BLaER1 (cell line): ENCODE results near the gene CNTNAP5.

ENCODE experiments used
- H3K27ac ChIP-seq: shearing (Covaris generic); formaldehyde crosslinking; 2 replicates; pipeline ENCODE4 v1.8.1; 2022
- H3K27me3 ChIP-seq: shearing (Covaris generic); formaldehyde crosslinking; 2 replicates; pipeline ENCODE4 v1.8.1; 2022
- H3K36me3 ChIP-seq: shearing (Covaris generic); formaldehyde crosslinking; 2 replicates; pipeline ENCODE4 v1.8.1; 2022
- H3K4me1 ChIP-seq: shearing (Covaris generic); formaldehyde crosslinking; 2 replicates; pipeline ENCODE4 v1.8.1; 2022
- H3K4me2 ChIP-seq: shearing (Covaris generic); formaldehyde crosslinking; 2 replicates; pipeline ENCODE4 v1.8.1; 2022
- H3K4me3 ChIP-seq: shearing (Covaris generic); formaldehyde crosslinking; 2 replicates; pipeline ENCODE4 v1.8.1; 2022
- H3K9ac ChIP-seq: shearing (Covaris generic); formaldehyde crosslinking; 2 replicates; pipeline ENCODE4 v1.8.1; 2022
- H3K9me3 ChIP-seq: shearing (Covaris generic); formaldehyde crosslinking; 2 replicates; pipeline ENCODE4 v1.8.1; 2022
- H4K20me1 ChIP-seq: shearing (Covaris generic); formaldehyde crosslinking; 2 replicates; pipeline ENCODE4 v1.8.1; 2022
- Cebpa-rat ChIP-seq: shearing (Covaris generic); IDR thresholded peaks from 2 replicates; pipeline ENCODE4 v1.8.1; 2022

CNTNAP5 gene

GRCh38 chr2:124547700-124548099, 522.6 kb downstream of the CNTNAP5 start:
- no peak for TF ChIP-seq Cebpa-rat
- no peaks in the 10 kb centered on the region for H3K9me3 ChIP-seq
- no peaks in the 10 kb centered on the region for H4K20me1 ChIP-seq
- no peak overlapping the region for H3K4me2 ChIP-seq
- H3K9ac ChIP-seq, result no peak overlapping the region
- no peaks in the 10 kb centered on the region for H3K27me3 ChIP-seq
- H3K4me1 ChIP-seq, result no peaks in the 10 kb centered on the region
- H3K36me3 ChIP-seq, result no peaks in the 10 kb centered on the region
- H3K27ac ChIP-seq, result no peak overlapping the region
- H3K4me3 ChIP-seq, result no peak overlapping the region

- Histone ChIP-seq H3K4me3 (no peak overlapping the region), H3K27me3 (no peaks in the 10 kb centered on the region), H3K4me2 (no peak overlapping the region), H3K9me3 (no peaks in the 10 kb centered on the region), H3K36me3 (no peaks in the 10 kb centered on the region), H3K27ac (no peak overlapping the region), H3K4me1 (no peaks in the 10 kb centered on the region), H4K20me1 (no peaks in the 10 kb centered on the region), H3K9ac (no peak overlapping the region)
- no peak for TF ChIP-seq Cebpa-rat
Observed at GRCh38 chr2:124558277-124558905, 533.3 kb downstream of the CNTNAP5 start.

DNA sequence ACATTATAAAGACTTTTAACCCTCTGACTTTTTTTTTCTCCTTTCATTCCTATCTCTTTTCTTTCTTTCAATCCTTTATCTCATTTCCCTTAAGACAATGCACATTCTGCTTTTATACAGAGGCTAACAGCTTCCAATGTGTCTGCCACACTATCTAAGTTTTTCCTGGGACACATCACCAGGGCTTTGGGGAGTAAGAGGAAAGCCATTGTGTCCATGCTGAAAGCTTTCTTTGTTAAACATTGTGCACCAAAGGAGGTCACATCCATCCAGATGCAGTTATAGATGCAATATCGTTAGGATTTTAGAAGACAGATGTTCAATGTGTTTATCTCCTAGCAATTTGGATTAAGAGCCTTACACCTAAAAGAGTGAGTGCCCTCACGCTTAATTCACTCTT, 534.1 kb downstream of the CNTNAP5 start:
- Histone ChIP-seq H3K4me2 (no peak overlapping the region), H3K9ac (no peak overlapping the region), H3K36me3 (no peaks in the 10 kb centered on the region), H3K27ac (no peak overlapping the region), H4K20me1 (no peaks in the 10 kb centered on the region), H3K27me3 (no peaks in the 10 kb centered on the region), H3K4me3 (no peak overlapping the region), H3K4me1 (no peaks in the 10 kb centered on the region), H3K9me3 (no peaks in the 10 kb centered on the region)
- TF ChIP-seq Cebpa-rat, result no peak

GRCh38 chr2:124560592-124561112, 535.6 kb downstream of the CNTNAP5 start:
- no peaks in the 10 kb centered on the region for H4K20me1 ChIP-seq
- no peaks in the 10 kb centered on the region for H3K27me3 ChIP-seq

GRCh38 chr2:124561486-124561885, 536.4 kb downstream of the CNTNAP5 start:
- TF ChIP-seq Cebpa-rat, result no peak
- Histone ChIP-seq H3K27ac (no peak overlapping the region), H3K4me2 (no peak overlapping the region), H3K9ac (no peak overlapping the region), H4K20me1 (no peaks in the 10 kb centered on the region), H3K27me3 (no peaks in the 10 kb centered on the region), H3K4me1 (no peaks in the 10 kb centered on the region), H3K36me3 (no peaks in the 10 kb centered on the region), H3K9me3 (no peaks in the 10 kb centered on the region), H3K4me3 (no peak overlapping the region)

More at GRCh38 chr2:124560592-124561112, 535.6 kb downstream of the CNTNAP5 start:
- Histone ChIP-seq H3K36me3 (no peaks in the 10 kb centered on the region), H3K4me1 (no peaks in the 10 kb centered on the region), H3K4me2 (no peak overlapping the region), H3K9me3 (no peaks in the 10 kb centered on the region), H3K27ac (no peak overlapping the region), H3K9ac (no peak overlapping the region), H3K4me3 (no peak overlapping the region)
- no peak for TF ChIP-seq Cebpa-rat

- no peak overlapping the region for H3K9ac ChIP-seq
- H3K4me1 ChIP-seq, result no peaks in the 10 kb centered on the region
- no peaks in the 10 kb centered on the region for H3K27me3 ChIP-seq
- H3K27ac ChIP-seq, result no peak overlapping the region
- H3K9me3 ChIP-seq, result no peaks in the 10 kb centered on the region
- H3K4me2 ChIP-seq, result no peak overlapping the region
- H4K20me1 ChIP-seq, result no peaks in the 10 kb centered on the region
- H3K36me3 ChIP-seq, result no peaks in the 10 kb centered on the region
- no peak for TF ChIP-seq Cebpa-rat
- no peak overlapping the region for H3K4me3 ChIP-seq
Observed at GRCh38 chr2:124563426-124563825, 538.3 kb downstream of the CNTNAP5 start.

DNA sequence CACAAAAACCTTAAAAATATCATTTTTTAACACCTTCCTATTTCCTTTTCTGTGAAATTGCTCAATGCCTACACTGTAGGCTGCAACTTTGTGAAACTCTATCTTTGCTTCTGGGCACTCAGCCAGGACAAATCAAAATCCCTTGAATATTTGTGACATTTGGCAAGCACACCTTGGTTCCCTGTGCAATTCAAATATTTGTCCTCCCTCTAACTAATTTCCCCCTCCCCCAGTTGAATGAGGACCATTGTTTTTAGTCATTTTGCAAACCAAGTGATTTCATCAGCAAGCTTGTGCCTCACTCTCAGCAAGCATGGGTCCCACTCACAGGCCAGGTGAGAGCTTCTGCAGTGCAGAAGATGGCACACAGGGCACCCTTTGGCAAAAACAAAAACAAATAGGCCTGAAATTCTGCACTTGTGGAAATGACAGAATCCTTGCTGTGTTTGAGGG, 541.5 kb downstream of the CNTNAP5 start:
- H4K20me1 ChIP-seq, result no peaks in the 10 kb centered on the region
- no peaks in the 10 kb centered on the region for H3K9me3 ChIP-seq
- no peak for TF ChIP-seq Cebpa-rat
- H3K4me2 ChIP-seq, result no peak overlapping the region
- no peak overlapping the region for H3K9ac ChIP-seq
- no peak overlapping the region for H3K27ac ChIP-seq
- H3K27me3 ChIP-seq, result no peaks in the 10 kb centered on the region
- no peak overlapping the region for H3K4me3 ChIP-seq
- H3K4me1 ChIP-seq, result no peaks in the 10 kb centered on the region
- H3K36me3 ChIP-seq, result no peaks in the 10 kb centered on the region

DNA sequence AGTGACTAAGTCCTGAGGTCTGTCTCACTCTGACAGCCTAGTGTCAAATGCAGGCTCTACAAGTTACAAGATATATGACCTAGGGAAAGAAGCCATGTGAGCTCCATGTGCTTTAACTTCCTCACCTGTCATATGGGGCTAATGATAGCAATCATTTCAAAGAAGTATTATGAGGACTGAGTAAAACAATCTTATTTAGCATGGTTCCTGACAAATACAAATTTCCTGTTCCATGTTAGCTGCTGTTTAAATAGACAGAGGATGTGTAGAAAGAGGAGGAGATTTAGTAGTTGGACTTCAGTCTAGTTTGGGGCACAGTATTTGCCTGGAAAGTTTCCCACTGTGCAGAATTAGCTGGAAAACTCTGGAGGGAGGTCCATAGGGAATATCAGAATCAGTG, 545.8 kb downstream of the CNTNAP5 start:
- Histone ChIP-seq H3K9me3 (no peaks in the 10 kb centered on the region), H3K4me3 (no peak overlapping the region), H3K36me3 (no peaks in the 10 kb centered on the region), H3K4me1 (no peaks in the 10 kb centered on the region), H3K27me3 (no peaks in the 10 kb centered on the region), H3K9ac (no peak overlapping the region), H3K4me2 (no peak overlapping the region), H4K20me1 (no peaks in the 10 kb centered on the region), H3K27ac (no peak overlapping the region)
- no peak for TF ChIP-seq Cebpa-rat

DNA sequence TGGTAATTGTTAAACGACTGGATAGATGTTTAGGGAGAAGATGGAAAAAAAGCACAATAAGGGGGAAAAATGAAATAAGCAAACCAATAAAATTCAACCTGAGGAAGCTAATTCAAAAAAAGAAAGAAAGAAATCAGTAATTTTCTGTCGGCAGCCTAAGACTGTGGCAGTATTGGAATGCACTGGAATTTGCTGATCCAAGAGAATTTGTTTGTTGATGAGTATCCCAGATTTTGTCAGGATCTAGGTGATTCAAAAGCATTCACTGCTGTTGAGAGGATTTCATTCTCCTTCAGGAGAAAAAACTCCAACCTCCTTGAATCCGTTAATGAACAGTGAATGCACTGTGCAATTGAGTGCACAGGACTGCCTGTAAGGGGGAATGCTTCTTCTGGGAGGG, 546.7 kb downstream of the CNTNAP5 start:
- Histone ChIP-seq H3K27ac (no peak overlapping the region), H3K4me2 (no peak overlapping the region), H4K20me1 (no peaks in the 10 kb centered on the region), H3K9me3 (no peaks in the 10 kb centered on the region), H3K4me3 (no peak overlapping the region), H3K4me1 (no peaks in the 10 kb centered on the region), H3K36me3 (no peaks in the 10 kb centered on the region), H3K27me3 (no peaks in the 10 kb centered on the region), H3K9ac (no peak overlapping the region)
- TF ChIP-seq Cebpa-rat, result no peak

- TF ChIP-seq Cebpa-rat, result no peak
- no peak overlapping the region for H3K9ac ChIP-seq
- no peaks in the 10 kb centered on the region for H3K9me3 ChIP-seq
- no peak overlapping the region for H3K4me3 ChIP-seq
- H3K4me2 ChIP-seq, result no peak overlapping the region
- H3K4me1 ChIP-seq, result no peaks in the 10 kb centered on the region
- no peaks in the 10 kb centered on the region for H3K36me3 ChIP-seq
- H4K20me1 ChIP-seq, result no peaks in the 10 kb centered on the region
- no peaks in the 10 kb centered on the region for H3K27me3 ChIP-seq
- no peak overlapping the region for H3K27ac ChIP-seq
Observed at GRCh38 chr2:124572934-124573634, 548.0 kb downstream of the CNTNAP5 start.
